PFSK-1 (cell line): Measurements from ENCODE around the gene LYSMD4.

Experiments used
- POLR2AphosphoS5 ChIP-seq: IDR thresholded peaks from 2 replicates; pipeline ENCODE4 v1.6.1; 2012; ENCODE audit warnings: low read depth, mild to moderate bottlenecking, control low read depth, low read length, moderate library complexity
- REST ChIP-seq, 2 experiments: IDR thresholded peaks; 2 replicates each; pipeline versions ENCODE4 v1.6.1 to v1.8.0; 2011 to 2012; ENCODE audit warnings: low read depth in 2 of 2, low read length in 2 of 2, control low read depth in 1 of 2, inconsistent platforms in 1 of 2, mild to moderate bottlenecking in 1 of 2, moderate library complexity in 1 of 2; ENCODE audit not compliant: insufficient read depth in 1 of 2
- SIN3A ChIP-seq: IDR thresholded peaks from 2 replicates; pipeline ENCODE4 v1.6.1; 2012; ENCODE audit warnings: mild to moderate bottlenecking, low read length, moderate library complexity, borderline replicate concordance; ENCODE audit not compliant: insufficient read depth

GRCh38 chr15:99706557-99707303 is 26.5 kb downstream of the LYSMD4 start:
- TF ChIP-seq POLR2AphosphoS5 (no peak), SIN3A (no peak), REST (IDR thresholded peaks at IDR 0.05; ENCODE audit: insufficient read depth in 1 of 2, low read depth in 2 of 2, low read length in 2 of 2) (no peak)
